Tibial nerve (tissue), 4 donors: ENCODE data around the gene CCDC15.

Source experiments
- CTCF ChIP-seq, 5 experiments: fragments of 200-600 bp in 3 of 5; fragments of 450-650 bp in 2 of 5; sonication (generic) in 3 of 5; IDR thresholded peaks; one replicate each; pipeline ENCODE4 v1.5.1; 2016 to 2019; ENCODE audit warnings: antibody characterized with exemption in 5 of 5, mild to moderate bottlenecking in 3 of 5, moderate library complexity in 2 of 5
- EP300 ChIP-seq, 2 donors: sonication (generic); formaldehyde crosslinking; IDR thresholded peaks; one replicate each; pipeline ENCODE4 v1.6.1; 2017; ENCODE audit warnings: antibody characterized with exemption in 2 of 2, mild to moderate bottlenecking in 1 of 2
- POLR2A ChIP-seq, 2 donors: fragments of 450-650 bp; IDR thresholded peaks; one replicate each; pipeline ENCODE4 v1.6.1; 2017; ENCODE audit warnings: antibody characterized with exemption in 2 of 2, mild to moderate bottlenecking in 2 of 2, moderate library complexity in 2 of 2

GRCh38 chr11:125088123-125088522 lies 134.1 kb downstream of the CCDC15 start:
- TF ChIP-seq POLR2A (IDR thresholded peaks at IDR 0.05) (no peak), CTCF (IDR thresholded peaks at IDR 0.05) (no peak), EP300 (IDR thresholded peaks at IDR 0.05) (no peak)
